ENCODE data around the gene KLK12. TPM values are rescaled to one million over a fixed set of nuclear protein-coding genes. Genes with fewer than 3 reads are reported as not detected.
A peak's percentile ranks its signal among the peaks of the same experiment; 100 is the strongest.

The KLK12 gene
- total and polyA plus RNA-seq, 4 donors: not detected

GRCh38 chr19:51076631-51077213 lies 41.9 kb upstream of the KLK12 start:
- no peak overlapping the region for H3K4me3 ChIP-seq (ENCODE audit: low read length in 2 of 2)
- H3K9me3 ChIP-seq (ENCODE audit: control insufficient read depth, low read length): no peaks in the 10 kb centered on the region
- 79 to 80% methylated on average over 14 of the region's 14 CpGs for WGBS, 2 donors
- ATAC-seq (ENCODE audit: low FRiP score) (no peak), DNase-seq (no peak)
- intact Hi-C loops (cut with DNase I): no loop called here
- no peak overlapping the region for H3K27ac ChIP-seq (ENCODE audit: low read depth in 1 of 2, low read length in 2 of 2)
- H3K36me3 ChIP-seq (ENCODE audit: control insufficient read depth in 1 of 2, insufficient read depth in 2 of 2, low read length in 1 of 2): no peaks in the 10 kb centered on the region
- no peaks in the 10 kb centered on the region for H3K27me3 ChIP-seq (ENCODE audit: control insufficient read depth in 1 of 2, insufficient read depth in 2 of 2, low read length in 1 of 2)
- H3K4me1 ChIP-seq (ENCODE audit: control insufficient read depth in 1 of 2, insufficient read depth in 2 of 2, low read length in 2 of 2): no peaks in the 10 kb centered on the region

GRCh38 chr19:51075998-51076397 lies 41.2 kb upstream of the KLK12 start:
- Histone ChIP-seq H3K9me3 (ENCODE audit: control insufficient read depth, low read length) (no peaks in the 10 kb centered on the region), H3K27me3 (ENCODE audit: control insufficient read depth in 1 of 2, insufficient read depth in 2 of 2, low read length in 1 of 2) (no peaks in the 10 kb centered on the region), H3K27ac (ENCODE audit: low read depth in 1 of 2, low read length in 2 of 2) (no peak overlapping the region), H3K4me1 (ENCODE audit: control insufficient read depth in 1 of 2, insufficient read depth in 2 of 2, low read length in 2 of 2) (no peaks in the 10 kb centered on the region), H3K36me3 (ENCODE audit: control insufficient read depth in 1 of 2, insufficient read depth in 2 of 2, low read length in 1 of 2) (no peaks in the 10 kb centered on the region), H3K4me3 (ENCODE audit: low read length in 2 of 2) (no peak overlapping the region)
- 82 to 84% methylated on average over 5 of the region's 5 CpGs for WGBS, 2 donors
- DNase-seq: no peak
- intact Hi-C loops (cut with DNase I): no loop called here
- no peak for ATAC-seq (ENCODE audit: low FRiP score)

GRCh38 chr19:51071095-51071405 lies 36.2 kb upstream of the KLK12 start:
- H3K27ac ChIP-seq (ENCODE audit: low read depth in 1 of 2, low read length in 2 of 2): no peak overlapping the region
- H3K27me3 ChIP-seq (ENCODE audit: control insufficient read depth in 1 of 2, insufficient read depth in 2 of 2, low read length in 1 of 2): no peaks in the 10 kb centered on the region
- no peaks in the 10 kb centered on the region for H3K36me3 ChIP-seq (ENCODE audit: control insufficient read depth in 1 of 2, insufficient read depth in 2 of 2, low read length in 1 of 2)
- no peaks in the 10 kb centered on the region for H3K9me3 ChIP-seq (ENCODE audit: control insufficient read depth, low read length)
- 56 to 60% methylated on average over 4 of the region's 4 CpGs for WGBS, 2 donors
- DNase-seq (no peak), ATAC-seq (ENCODE audit: low FRiP score) (no peak)
- intact Hi-C loops (cut with DNase I): no loop called here
- no peaks in the 10 kb centered on the region for H3K4me1 ChIP-seq (ENCODE audit: control insufficient read depth in 1 of 2, insufficient read depth in 2 of 2, low read length in 2 of 2)
- no peak overlapping the region for H3K4me3 ChIP-seq (ENCODE audit: low read length in 2 of 2)

GRCh38 chr19:51070334-51071094 lies 35.7 kb upstream of the KLK12 start:
- ATAC-seq (ENCODE audit: low FRiP score): no peak
- Histone ChIP-seq H3K4me3 (ENCODE audit: low read length in 2 of 2) (no peak overlapping the region), H3K27ac (ENCODE audit: low read depth in 1 of 2, low read length in 2 of 2) (no peak overlapping the region), H3K36me3 (ENCODE audit: control insufficient read depth in 1 of 2, insufficient read depth in 2 of 2, low read length in 1 of 2) (no peaks in the 10 kb centered on the region), H3K4me1 (ENCODE audit: control insufficient read depth in 1 of 2, insufficient read depth in 2 of 2, low read length in 2 of 2) (no peaks in the 10 kb centered on the region), H3K27me3 (ENCODE audit: control insufficient read depth in 1 of 2, insufficient read depth in 2 of 2, low read length in 1 of 2) (no peaks in the 10 kb centered on the region), H3K9me3 (ENCODE audit: control insufficient read depth, low read length) (no peaks in the 10 kb centered on the region)
- DNase-seq: no peak
- WGBS, 2 donors: 72 to 76% methylated on average over 5 of the region's 5 CpGs
- intact Hi-C loops (cut with DNase I): no loop called here

GRCh38 chr19:51066393-51067186 lies 31.8 kb upstream of the KLK12 start:
- DNase-seq (no peak), ATAC-seq (ENCODE audit: low FRiP score) (no peak)
- Histone ChIP-seq H3K36me3 (ENCODE audit: control insufficient read depth in 1 of 2, insufficient read depth in 2 of 2, low read length in 1 of 2) (no peaks in the 10 kb centered on the region), H3K9me3 (ENCODE audit: control insufficient read depth, low read length) (no peaks in the 10 kb centered on the region), H3K27me3 (ENCODE audit: control insufficient read depth in 1 of 2, insufficient read depth in 2 of 2, low read length in 1 of 2) (no peaks in the 10 kb centered on the region), H3K27ac (ENCODE audit: low read depth in 1 of 2, low read length in 2 of 2) (no peak overlapping the region), H3K4me1 (ENCODE audit: control insufficient read depth in 1 of 2, insufficient read depth in 2 of 2, low read length in 2 of 2) (no peaks in the 10 kb centered on the region), H3K4me3 (ENCODE audit: low read length in 2 of 2) (no peak overlapping the region)
- intact Hi-C loops (cut with DNase I): no loop called here
- 64 to 68% methylated on average over 7 of the region's 7 CpGs for WGBS, 2 donors

GRCh38 chr19:51065221-51065960 lies 30.6 kb upstream of the KLK12 start:
- no peak for ATAC-seq (ENCODE audit: low FRiP score)
- Histone ChIP-seq H3K36me3 (ENCODE audit: control insufficient read depth in 1 of 2, insufficient read depth in 2 of 2, low read length in 1 of 2) (no peaks in the 10 kb centered on the region), H3K27ac (ENCODE audit: low read depth in 1 of 2, low read length in 2 of 2) (no peak overlapping the region), H3K9me3 (ENCODE audit: control insufficient read depth, low read length) (no peaks in the 10 kb centered on the region), H3K27me3 (ENCODE audit: control insufficient read depth in 1 of 2, insufficient read depth in 2 of 2, low read length in 1 of 2) (no peaks in the 10 kb centered on the region), H3K4me3 (ENCODE audit: low read length in 2 of 2) (no peak overlapping the region), H3K4me1 (ENCODE audit: control insufficient read depth in 1 of 2, insufficient read depth in 2 of 2, low read length in 2 of 2) (no peaks in the 10 kb centered on the region)
- no peak for DNase-seq
- WGBS, 2 donors: 7 to 8% methylated on average over 25 of the region's 25 CpGs
- intact Hi-C loops (cut with DNase I): no loop called here

GRCh38 chr19:51064534-51065220 lies 29.9 kb upstream of the KLK12 start, which contains the start of gene KLK13:
TSS of gene KLK13 (minus strand) at chr19:51065092. CDS start at chr19:51065067, 25 bp downstream.
- H3K4me1 ChIP-seq (ENCODE audit: control insufficient read depth in 1 of 2, insufficient read depth in 2 of 2, low read length in 2 of 2): no peaks in the 10 kb centered on the region
- ATAC-seq (ENCODE audit: low FRiP score): peak; percentile 30
- WGBS, 2 donors: 13 to 14% methylated on average over 37 to 38 of the region's 38 CpGs
- no peak within 1 kb of the TSS for H3K27ac ChIP-seq (ENCODE audit: low read depth in 1 of 2, low read length in 2 of 2)
- H3K4me3 ChIP-seq (ENCODE audit: low read length in 2 of 2): no peak within 1 kb of the TSS
- H3K9me3 ChIP-seq (ENCODE audit: control insufficient read depth, low read length): no peaks in the 10 kb centered on the region
- no peaks in the 10 kb centered on the region for H3K36me3 ChIP-seq (ENCODE audit: control insufficient read depth in 1 of 2, insufficient read depth in 2 of 2, low read length in 1 of 2)
- no peak for DNase-seq
- H3K27me3 ChIP-seq (ENCODE audit: control insufficient read depth in 1 of 2, insufficient read depth in 2 of 2, low read length in 1 of 2): no peaks in the 10 kb centered on the region
- intact Hi-C loops (cut with DNase I): no loop called here

GRCh38 chr19:51063664-51064063 lies 28.9 kb upstream of the KLK12 start:
- no peak for DNase-seq
- no peak overlapping the region for H3K27ac ChIP-seq (ENCODE audit: low read depth in 1 of 2, low read length in 2 of 2)
- 84 to 89% methylated on average over 7 of the region's 7 CpGs for WGBS, 2 donors
- H3K27me3 ChIP-seq (ENCODE audit: control insufficient read depth in 1 of 2, insufficient read depth in 2 of 2, low read length in 1 of 2): no peaks in the 10 kb centered on the region
- no peaks in the 10 kb centered on the region for H3K9me3 ChIP-seq (ENCODE audit: control insufficient read depth, low read length)
- intact Hi-C loops (cut with DNase I): no loop called here
- H3K4me3 ChIP-seq (ENCODE audit: low read length in 2 of 2): no peak overlapping the region
- H3K36me3 ChIP-seq (ENCODE audit: control insufficient read depth in 1 of 2, insufficient read depth in 2 of 2, low read length in 1 of 2): no peaks in the 10 kb centered on the region
- H3K4me1 ChIP-seq (ENCODE audit: control insufficient read depth in 1 of 2, insufficient read depth in 2 of 2, low read length in 2 of 2): no peaks in the 10 kb centered on the region
- ATAC-seq (ENCODE audit: low FRiP score): no peak
